HepG2 (cell line): ENCODE measurements around the gene FAM217B. TPM values are rescaled to one million over a fixed set of nuclear protein-coding genes. Genes with fewer than 3 reads are reported as not detected.

ENCODE experiments used
- ATAC-seq: fragments of 200-7000 bp; cut with Tn5 transposase; 3 replicates; pipeline ENCODE4 v1.9.1; 2020; ENCODE audit warnings: mild to moderate bottlenecking, moderate library complexity
- BruUV-seq: library from RNA; stranded (reverse); fragments of 400-500 nt; replicated peaks from 2 replicates; lab custom pipeline; 2021; lab: Mats Ljungman, UMichigan
- CTCF ChIA-PET: fragments of 300-600 bp; formaldehyde crosslinking; extraction: SDS; loops from one replicate; lab custom pipeline; 2021; ENCODE audit warnings: low total read pairs, inconsistent platforms, low intra/inter-chr PET ratio; lab: Yijun Ruan, JAX
- POLR2A ChIA-PET: fragments of 350-600 bp; sonication (Branson Sonifier 250); formaldehyde crosslinking; loops from one replicate; lab custom pipeline; 2020; ENCODE audit warnings: antibody characterized with exemption, inconsistent platforms; lab: Yijun Ruan, JAX
- DNase-seq: peaks from one replicate; pipeline ENCODE4 v3.0.0-alpha.2; 2015; ENCODE audit warnings: low spot score
- FAIRE-seq: peaks from 3 replicates; lab custom pipeline; 2011; peaks lifted over from hg19 to GRCh38; lab: Jason Lieb, UNC
- H2AFZ ChIP-seq: one replicate; pipeline ENCODE4 v1.6.1; 2011; ENCODE audit warnings: low read length, inconsistent platforms
- H3K27ac ChIP-seq: fragments of 300-600 bp; 3 replicates; pipeline ENCODE4 v1.8.0; 2011; ENCODE audit warnings: mixed run types, mild to moderate bottlenecking, mixed read lengths, low read length, inconsistent platforms; ENCODE audit not compliant: insufficient read depth; ENCODE audit errors: extremely low read length
- H3K27me3 ChIP-seq, 2 experiments: fragments of 200-600 bp in 1 of 2; 2 replicates in 1 of 2; 3 replicates in 1 of 2; pipeline versions ENCODE4 v1.6.0 to v1.8.0; 2011; ENCODE audit warnings: low read length in 2 of 2, mild to moderate bottlenecking in 2 of 2, moderate library complexity in 2 of 2, inconsistent platforms in 1 of 2; ENCODE audit not compliant: insufficient read depth in 2 of 2, control insufficient read depth in 1 of 2
- H3K36me3 ChIP-seq, 2 experiments: fragments of 200-600 bp in 1 of 2; replicated peaks in 1 of 2; 2 replicates in 1 of 2; 3 replicates in 1 of 2; pipeline versions ENCODE4 v1.5.1 to v1.8.0; 2011; ENCODE audit warnings: low read length in 2 of 2, inconsistent platforms in 1 of 2; ENCODE audit not compliant: insufficient read depth in 2 of 2, control insufficient read depth in 1 of 2
- H3K4me1 ChIP-seq: 2 replicates; pipeline ENCODE4 v1.5.1; 2012; ENCODE audit warnings: low read length, inconsistent platforms; ENCODE audit not compliant: insufficient read depth
- H3K4me2 ChIP-seq: 2 replicates; pipeline ENCODE4 v1.6.0; 2011; ENCODE audit warnings: low read depth, low read length, inconsistent platforms
- H3K4me3 ChIP-seq, 3 experiments: fragments of 200-600 bp in 1 of 3; sonication (generic), shearing (Covaris generic) in 1 of 3; replicated peaks in 1 of 3; 2 replicates each; pipeline ENCODE4 v1.5.1; 2011 to 2016; ENCODE audit warnings: low read length in 3 of 3, inconsistent platforms in 2 of 3, low read depth in 2 of 3, mild to moderate bottlenecking in 2 of 3, control low read depth in 1 of 3, mixed read lengths in 1 of 3; ENCODE audit not compliant: insufficient read depth in 1 of 3
- H3K79me2 ChIP-seq: one replicate; pipeline ENCODE4 v1.6.1; 2011; ENCODE audit warnings: low read length, inconsistent platforms; ENCODE audit not compliant: insufficient read depth
- H3K9ac ChIP-seq: 2 replicates; pipeline ENCODE4 v1.6.0; 2011; ENCODE audit warnings: mild to moderate bottlenecking, low read depth, low read length, inconsistent platforms; ENCODE audit not compliant: insufficient read depth
- H3K9me3 ChIP-seq: 2 replicates; pipeline ENCODE4 v1.5.1; 2012; ENCODE audit warnings: mild to moderate bottlenecking, low read length
- H4K20me1 ChIP-seq: 2 replicates; pipeline ENCODE4 v1.6.0; 2011; ENCODE audit warnings: inconsistent platforms, mild to moderate bottlenecking, low read length, moderate library complexity; ENCODE audit not compliant: insufficient read depth
- GATA4 ChIP-seq: sonication (generic); IDR thresholded peaks from 2 replicates; pipeline ENCODE4 v1.6.1; 2016; ENCODE audit warnings: antibody characterized with exemption, low read depth, borderline replicate concordance
- HOXA5 ChIP-seq: sonication (generic); formaldehyde crosslinking; IDR thresholded peaks from 2 replicates; pipeline ENCODE4 v1.4.0; 2020; ENCODE audit warnings: missing genetic modification reagents
- XRCC5 ChIP-seq: fragments of 200-400 bp; formaldehyde crosslinking; optimal IDR thresholded peaks from 2 replicates; pipeline ENCODE3; 2017; ENCODE audit warnings: mild to moderate bottlenecking, low read length
- ZFP36L1 ChIP-seq: sonication (generic); formaldehyde crosslinking; IDR thresholded peaks from 2 replicates; pipeline ENCODE4 v1.8.0; 2022; ENCODE audit warnings: mild to moderate bottlenecking, missing genetic modification reagents, moderate library complexity
- ZFP41 ChIP-seq: sonication (generic); formaldehyde crosslinking; IDR thresholded peaks from 2 replicates; pipeline ENCODE4 v1.4.0; 2020; ENCODE audit warnings: mild to moderate bottlenecking, missing genetic modification reagents, borderline replicate concordance
- ZNF20 ChIP-seq: sonication (generic); formaldehyde crosslinking; IDR thresholded peaks from 2 replicates; pipeline ENCODE4 v1.4.0; 2020; ENCODE audit warnings: mild to moderate bottlenecking, moderate library complexity, missing genetic modification reagents
- ZNF350 ChIP-seq: sonication (generic); formaldehyde crosslinking; IDR thresholded peaks from 2 replicates; pipeline ENCODE4 v1.4.0; 2020; ENCODE audit warnings: mild to moderate bottlenecking, low read depth, missing genetic modification reagents, borderline replicate concordance
- ZNF841 ChIP-seq: sonication (generic); formaldehyde crosslinking; IDR thresholded peaks from 2 replicates; pipeline ENCODE4 v1.8.1; 2023; ENCODE audit warnings: missing genetic modification reagents, borderline replicate concordance
- WGBS: methylation state at CpG from one replicate; pipeline ENCODE4 v1.1.6; 2017; ENCODE audit warnings: low lambda C conversion rate; 5-methylcytosine and 5-hydroxymethylcytosine counted together
- in situ Hi-C: cut with HindIII; loops from 2 replicates; pipeline ENCODE4 v1.10.0; 2017; ENCODE audit warnings: low pct_unique_long_range_greater_than_20kb; ENCODE audit not compliant: extremely low pct_ligation_motif_present
- intact Hi-C: fragments of 100-400 bp; cut with micrococcal nuclease; formaldehyde crosslinking; loops from one replicate; pipeline ENCODE4 v1.10.0; 2022; ENCODE audit not compliant: unreplicated experiment
- polyA plus RNA-seq, 8 experiments: library from polyadenylated mRNA; depleted of rRNA in 3 of 8; stranded (reverse) in 7 of 8; unstranded in 1 of 8; fragments of >200 nt; fragmentation: Illumina TruSeq in 4 of 8; extraction: Trizol in 4 of 8; gene quantifications; 2 replicates each; pipeline versions ENCODE4 v1.2.1 to v1.2.3, GENCODE V29; 2011 to 2016; ENCODE audit warnings: low read depth in 4 of 8, missing spikeins in 1 of 8, mixed read lengths in 1 of 8; ENCODE audit not compliant: insufficient read depth in 1 of 8
- total RNA-seq, 5 experiments: library from RNA; depleted of rRNA; stranded (reverse); fragments of >200 nt; fragmentation: Illumina TruSeq; extraction: Trizol; gene quantifications; 2 replicates each; pipeline ENCODE4 v1.2.3, GENCODE V29; 2016; ENCODE audit warnings: low read depth in 1 of 5
- TF ChIP-seq, protein P1 (sequence below): sonication (generic); formaldehyde crosslinking; IDR thresholded peaks from 2 replicates; pipeline ENCODE4 v1.8.0; 2023; ENCODE audit warnings: mild to moderate bottlenecking, missing genetic modification reagents
- TF ChIP-seq, protein P2 (sequence below), 2 experiments: sonication (generic) in 1 of 2; formaldehyde crosslinking in 1 of 2; IDR thresholded peaks; 2 replicates each; pipeline versions ENCODE4 v1.5.1 to v1.6.1; 2011 to 2020; ENCODE audit warnings: borderline replicate concordance in 1 of 2, low read depth in 1 of 2, low read length in 1 of 2, mild to moderate bottlenecking in 1 of 2, missing genetic modification reagents in 1 of 2, moderate library complexity in 1 of 2
- TF ChIP-seq, protein P3 (sequence below): sonication (generic); formaldehyde crosslinking; IDR thresholded peaks from 2 replicates; pipeline ENCODE4 v1.5.1; 2020; ENCODE audit warnings: mild to moderate bottlenecking, missing genetic modification reagents, moderate library complexity
- TF ChIP-seq, protein P4 (sequence below): sonication (generic); formaldehyde crosslinking; IDR thresholded peaks from 2 replicates; pipeline ENCODE4 v1.8.1; 2023; ENCODE audit warnings: mild to moderate bottlenecking, missing genetic modification reagents
- TF ChIP-seq, protein P5 (sequence below), 2 experiments: sonication (generic) in 1 of 2; formaldehyde crosslinking in 1 of 2; IDR thresholded peaks; 2 replicates each; pipeline versions ENCODE4 v1.4.0 to v1.6.1; 2018 to 2020; ENCODE audit warnings: missing genetic modification reagents in 2 of 2, borderline replicate concordance in 1 of 2, low read depth in 1 of 2, mild to moderate bottlenecking in 1 of 2, missing biosample characterization in 1 of 2

The FAM217B gene
- total and polyA plus RNA-seq, 2 of the 13 experiments (the other 11 are each of a cell fraction or from before 2014, with no cell fraction given): 11.1 to 14.3 TPM

DNA sequence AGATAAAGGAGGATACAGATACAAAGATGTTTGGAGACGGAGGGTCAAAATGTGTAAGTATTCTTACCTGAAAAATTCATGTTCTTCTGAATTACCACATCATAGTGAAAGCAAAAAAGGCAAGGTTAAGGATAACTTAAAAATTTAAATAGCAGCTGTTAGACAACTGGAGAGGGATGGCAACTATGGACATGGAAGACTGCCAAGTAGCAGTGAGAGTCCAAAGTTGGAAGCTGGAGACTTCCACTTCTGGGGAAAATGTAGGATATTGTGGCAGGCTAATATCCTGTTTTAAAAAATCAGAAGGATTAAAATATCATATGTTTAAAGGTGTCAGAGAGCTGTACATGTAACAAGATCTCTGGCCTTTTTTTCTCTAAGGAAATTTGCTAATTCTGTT lies 36.6 kb upstream of the FAM217B start:
- no peak overlapping the region for H3K4me3 ChIP-seq
- no peaks in the 10 kb centered on the region for H4K20me1 ChIP-seq
- no peak for ATAC-seq
- intact Hi-C loops (no loop called here), in situ Hi-C loops (no loop called here)
- no peaks in the 10 kb centered on the region for H3K36me3 ChIP-seq
- H3K79me2 ChIP-seq: no peaks in the 10 kb centered on the region
- no peak overlapping the region for H3K4me2 ChIP-seq
- H2AFZ ChIP-seq: no peak overlapping the region
- BruUV-seq: no TSS peak
- WGBS: 19% methylated on average over 1 of the region's 1 CpG
- DNase-seq: no peak
- ChIA-PET CTCF (no interaction called here), POLR2A (no interaction called here)
- FAIRE-seq: no peak
- H3K9me3 ChIP-seq: no peaks in the 10 kb centered on the region
- no peaks in the 10 kb centered on the region for H3K4me1 ChIP-seq
- H3K27ac ChIP-seq: no peak overlapping the region
- no peaks in the 10 kb centered on the region for H3K27me3 ChIP-seq
- no peak overlapping the region for H3K9ac ChIP-seq
- no peak for TF ChIP-seq ZFP36L1 (CRISPR knock-in tag)
- TF ChIP-seq GATA4: no peak
- TF ChIP-seq HOXA5 (CRISPR knock-in tag): no peak
- no peak for TF ChIP-seq ZNF841 (CRISPR knock-in tag)
- TF ChIP-seq ZNF350 (CRISPR knock-in tag): no peak
- TF ChIP-seq, protein P1, sequence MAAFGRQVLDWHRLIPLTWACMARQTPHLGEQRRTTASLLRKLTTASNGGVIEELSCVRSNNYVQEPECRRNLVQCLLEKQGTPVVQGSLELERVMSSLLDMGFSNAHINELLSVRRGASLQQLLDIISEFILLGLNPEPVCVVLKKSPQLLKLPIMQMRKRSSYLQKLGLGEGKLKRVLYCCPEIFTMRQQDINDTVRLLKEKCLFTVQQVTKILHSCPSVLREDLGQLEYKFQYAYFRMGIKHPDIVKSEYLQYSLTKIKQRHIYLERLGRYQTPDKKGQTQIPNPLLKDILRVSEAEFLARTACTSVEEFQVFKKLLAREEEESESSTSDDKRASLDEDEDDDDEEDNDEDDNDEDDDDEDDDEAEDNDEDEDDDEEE (CRISPR knock-in tag): no peak
- TF ChIP-seq, protein P2, sequence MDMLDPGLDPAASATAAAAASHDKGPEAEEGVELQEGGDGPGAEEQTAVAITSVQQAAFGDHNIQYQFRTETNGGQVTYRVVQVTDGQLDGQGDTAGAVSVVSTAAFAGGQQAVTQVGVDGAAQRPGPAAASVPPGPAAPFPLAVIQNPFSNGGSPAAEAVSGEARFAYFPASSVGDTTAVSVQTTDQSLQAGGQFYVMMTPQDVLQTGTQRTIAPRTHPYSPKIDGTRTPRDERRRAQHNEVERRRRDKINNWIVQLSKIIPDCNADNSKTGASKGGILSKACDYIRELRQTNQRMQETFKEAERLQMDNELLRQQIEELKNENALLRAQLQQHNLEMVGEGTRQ (IDR thresholded peaks at IDR 0.05; ENCODE audit: low read depth, low read length): no peak
- TF ChIP-seq, protein P2 (CRISPR knock-in tag; IDR thresholded peaks at IDR 0.05; ENCODE audit: borderline replicate concordance): no peak
- TF ChIP-seq, protein P3, sequence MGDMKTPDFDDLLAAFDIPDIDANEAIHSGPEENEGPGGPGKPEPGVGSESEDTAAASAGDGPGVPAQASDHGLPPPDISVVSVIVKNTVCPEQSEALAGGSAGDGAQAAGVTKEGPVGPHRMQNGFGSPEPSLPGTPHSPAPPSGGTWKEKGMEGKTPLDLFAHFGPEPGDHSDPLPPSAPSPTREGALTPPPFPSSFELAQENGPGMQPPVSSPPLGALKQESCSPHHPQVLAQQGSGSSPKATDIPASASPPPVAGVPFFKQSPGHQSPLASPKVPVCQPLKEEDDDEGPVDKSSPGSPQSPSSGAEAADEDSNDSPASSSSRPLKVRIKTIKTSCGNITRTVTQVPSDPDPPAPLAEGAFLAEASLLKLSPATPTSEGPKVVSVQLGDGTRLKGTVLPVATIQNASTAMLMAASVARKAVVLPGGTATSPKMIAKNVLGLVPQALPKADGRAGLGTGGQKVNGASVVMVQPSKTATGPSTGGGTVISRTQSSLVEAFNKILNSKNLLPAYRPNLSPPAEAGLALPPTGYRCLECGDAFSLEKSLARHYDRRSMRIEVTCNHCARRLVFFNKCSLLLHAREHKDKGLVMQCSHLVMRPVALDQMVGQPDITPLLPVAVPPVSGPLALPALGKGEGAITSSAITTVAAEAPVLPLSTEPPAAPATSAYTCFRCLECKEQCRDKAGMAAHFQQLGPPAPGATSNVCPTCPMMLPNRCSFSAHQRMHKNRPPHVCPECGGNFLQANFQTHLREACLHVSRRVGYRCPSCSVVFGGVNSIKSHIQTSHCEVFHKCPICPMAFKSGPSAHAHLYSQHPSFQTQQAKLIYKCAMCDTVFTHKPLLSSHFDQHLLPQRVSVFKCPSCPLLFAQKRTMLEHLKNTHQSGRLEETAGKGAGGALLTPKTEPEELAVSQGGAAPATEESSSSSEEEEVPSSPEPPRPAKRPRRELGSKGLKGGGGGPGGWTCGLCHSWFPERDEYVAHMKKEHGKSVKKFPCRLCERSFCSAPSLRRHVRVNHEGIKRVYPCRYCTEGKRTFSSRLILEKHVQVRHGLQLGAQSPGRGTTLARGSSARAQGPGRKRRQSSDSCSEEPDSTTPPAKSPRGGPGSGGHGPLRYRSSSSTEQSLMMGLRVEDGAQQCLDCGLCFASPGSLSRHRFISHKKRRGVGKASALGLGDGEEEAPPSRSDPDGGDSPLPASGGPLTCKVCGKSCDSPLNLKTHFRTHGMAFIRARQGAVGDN (CRISPR knock-in tag): no peak
- no peak for TF ChIP-seq ZFP41
- TF ChIP-seq, protein P4, sequence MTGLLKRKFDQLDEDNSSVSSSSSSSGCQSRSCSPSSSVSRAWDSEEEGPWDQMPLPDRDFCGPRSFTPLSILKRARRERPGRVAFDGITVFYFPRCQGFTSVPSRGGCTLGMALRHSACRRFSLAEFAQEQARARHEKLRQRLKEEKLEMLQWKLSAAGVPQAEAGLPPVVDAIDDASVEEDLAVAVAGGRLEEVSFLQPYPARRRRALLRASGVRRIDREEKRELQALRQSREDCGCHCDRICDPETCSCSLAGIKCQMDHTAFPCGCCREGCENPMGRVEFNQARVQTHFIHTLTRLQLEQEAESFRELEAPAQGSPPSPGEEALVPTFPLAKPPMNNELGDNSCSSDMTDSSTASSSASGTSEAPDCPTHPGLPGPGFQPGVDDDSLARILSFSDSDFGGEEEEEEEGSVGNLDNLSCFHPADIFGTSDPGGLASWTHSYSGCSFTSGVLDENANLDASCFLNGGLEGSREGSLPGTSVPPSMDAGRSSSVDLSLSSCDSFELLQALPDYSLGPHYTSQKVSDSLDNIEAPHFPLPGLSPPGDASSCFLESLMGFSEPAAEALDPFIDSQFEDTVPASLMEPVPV (CRISPR knock-in tag): no peak
- TF ChIP-seq ZNF20: no peak
- TF ChIP-seq, protein P5, sequence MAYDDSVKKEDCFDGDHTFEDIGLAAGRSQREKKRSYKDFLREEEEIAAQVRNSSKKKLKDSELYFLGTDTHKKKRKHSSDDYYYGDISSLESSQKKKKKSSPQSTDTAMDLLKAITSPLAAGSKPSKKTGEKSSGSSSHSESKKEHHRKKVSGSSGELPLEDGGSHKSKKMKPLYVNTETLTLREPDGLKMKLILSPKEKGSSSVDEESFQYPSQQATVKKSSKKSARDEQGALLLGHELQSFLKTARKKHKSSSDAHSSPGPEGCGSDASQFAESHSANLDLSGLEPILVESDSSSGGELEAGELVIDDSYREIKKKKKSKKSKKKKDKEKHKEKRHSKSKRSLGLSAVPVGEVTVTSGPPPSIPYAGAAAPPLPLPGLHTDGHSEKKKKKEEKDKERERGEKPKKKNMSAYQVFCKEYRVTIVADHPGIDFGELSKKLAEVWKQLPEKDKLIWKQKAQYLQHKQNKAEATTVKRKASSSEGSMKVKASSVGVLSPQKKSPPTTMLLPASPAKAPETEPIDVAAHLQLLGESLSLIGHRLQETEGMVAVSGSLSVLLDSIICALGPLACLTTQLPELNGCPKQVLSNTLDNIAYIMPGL (CRISPR knock-in tag; IDR thresholded peaks at IDR 0.05; ENCODE audit: borderline replicate concordance in 1 of 2, low read depth in 1 of 2): no peak
- TF ChIP-seq XRCC5: no peak
